HG03025 (cell line): ENCODE measurements around the gene MROH2B.
"Not testable (repeated sequence)": the region's sequence is repeated elsewhere in the genome, so short reads cannot be mapped to it uniquely, and the experiment has no call there.

Experiments used
- ATAC-seq: cut with Tn5 transposase; IDR thresholded peaks from one replicate; pipeline ENCODE4 v1.9.1; 2021; ENCODE audit warnings: mild to moderate bottlenecking, moderate library complexity; ENCODE audit not compliant: unreplicated experiment, low FRiP score

Gene MROH2B

DNA sequence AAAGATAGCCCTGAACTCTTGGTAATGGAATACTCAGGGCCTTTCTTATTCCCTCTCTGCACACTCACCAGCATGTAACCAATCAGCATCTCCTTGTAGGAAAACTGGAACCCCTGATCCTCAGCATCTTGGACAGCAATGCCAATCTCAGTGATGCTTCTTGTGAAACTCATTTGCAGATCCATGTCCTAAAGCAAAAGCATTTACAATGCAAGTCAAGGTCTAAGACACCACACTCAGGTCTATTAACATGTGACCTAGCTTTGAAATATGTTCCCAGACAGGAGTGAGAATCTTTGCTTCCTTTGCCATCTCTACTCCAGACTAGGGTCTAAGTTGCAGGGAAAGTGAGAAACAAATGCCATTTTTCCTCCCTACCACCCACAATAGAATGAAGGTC is 38.2 kb downstream of the MROH2B start:
- ATAC-seq: no peak

- ATAC-seq: not testable (repeated sequence)
These were observed 48.5 kb downstream of the MROH2B start for GRCh38 chr5:41022600-41022999.

- ATAC-seq: no peak
These were observed 58.8 kb downstream of the MROH2B start for GRCh38 chr5:41012318-41012717.

- no peak for ATAC-seq
These were observed 60.6 kb downstream of the MROH2B start for GRCh38 chr5:41010572-41010971.

DNA sequence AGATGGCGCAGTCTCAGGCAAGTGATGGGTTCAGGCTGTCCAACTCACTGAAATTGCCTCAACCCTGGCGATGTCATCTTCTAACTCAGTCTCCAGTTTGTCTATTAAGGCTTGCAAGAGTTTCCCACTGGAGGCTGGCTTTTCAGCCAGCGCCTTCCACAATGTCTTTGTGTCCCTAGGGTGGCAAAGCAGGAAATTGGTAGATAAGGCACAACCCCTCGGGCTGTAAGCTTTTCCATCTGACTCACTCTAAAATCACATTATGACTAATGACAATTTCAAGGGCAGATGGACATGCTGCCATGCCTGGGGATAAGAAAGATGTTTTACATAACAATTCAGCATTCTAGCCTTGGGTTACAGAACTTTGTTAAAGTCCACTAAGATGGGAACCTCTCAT is 61.9 kb downstream of the MROH2B start:
- no peak for ATAC-seq

DNA sequence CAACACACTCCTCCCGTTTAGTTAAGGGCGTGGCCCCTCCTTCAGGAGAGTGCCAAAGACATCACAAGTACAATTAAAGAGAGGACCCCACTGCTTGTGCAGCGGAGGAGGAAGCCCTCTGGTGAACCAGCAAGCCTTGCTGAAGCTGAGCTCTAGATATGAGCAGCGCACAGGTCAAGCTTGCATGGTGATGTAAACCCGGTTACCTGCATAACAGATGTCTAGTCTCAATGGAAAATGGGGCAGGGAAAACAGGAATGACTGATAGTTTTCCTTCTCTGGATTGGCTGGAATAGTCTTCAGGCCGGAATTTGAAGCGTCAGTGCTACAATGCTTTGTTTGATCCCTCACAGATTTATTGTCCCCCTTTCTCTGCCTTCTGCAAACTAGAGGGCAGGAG is 66.2 kb downstream of the MROH2B start:
- ATAC-seq: no peak

DNA sequence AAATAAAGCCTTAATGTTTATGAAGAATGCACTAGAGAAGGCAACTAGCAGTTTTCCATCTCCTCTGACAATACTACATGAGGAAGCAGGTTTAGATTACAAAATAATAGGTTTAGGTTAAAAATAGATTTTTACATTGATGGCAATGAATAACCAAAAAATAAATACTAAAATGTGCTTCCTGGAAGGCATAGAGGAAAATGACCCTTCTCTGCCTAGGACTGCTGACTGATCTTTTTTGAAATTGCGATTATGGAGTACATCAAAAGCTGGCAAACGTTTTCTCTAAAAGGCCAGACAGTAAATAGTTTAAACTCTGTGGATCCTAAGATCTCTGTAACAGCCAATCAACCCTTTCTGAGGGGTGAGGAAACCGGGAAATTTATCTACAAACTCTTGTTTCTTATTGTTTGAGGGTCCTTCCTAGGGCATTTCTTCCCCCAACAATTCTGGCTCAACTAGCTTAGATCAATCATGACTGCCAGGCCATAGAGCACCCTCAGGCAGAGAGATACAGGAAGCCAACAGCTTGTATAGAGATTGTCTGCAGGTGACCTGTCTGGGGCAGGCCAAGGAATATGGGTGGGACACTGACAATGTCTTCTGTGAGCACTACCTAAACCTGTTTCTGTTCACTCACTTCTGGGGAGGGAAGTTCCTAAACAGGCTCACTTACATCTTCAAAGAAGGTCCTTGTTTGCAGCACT is 67.3 kb downstream of the MROH2B start:
- ATAC-seq: no peak

DNA sequence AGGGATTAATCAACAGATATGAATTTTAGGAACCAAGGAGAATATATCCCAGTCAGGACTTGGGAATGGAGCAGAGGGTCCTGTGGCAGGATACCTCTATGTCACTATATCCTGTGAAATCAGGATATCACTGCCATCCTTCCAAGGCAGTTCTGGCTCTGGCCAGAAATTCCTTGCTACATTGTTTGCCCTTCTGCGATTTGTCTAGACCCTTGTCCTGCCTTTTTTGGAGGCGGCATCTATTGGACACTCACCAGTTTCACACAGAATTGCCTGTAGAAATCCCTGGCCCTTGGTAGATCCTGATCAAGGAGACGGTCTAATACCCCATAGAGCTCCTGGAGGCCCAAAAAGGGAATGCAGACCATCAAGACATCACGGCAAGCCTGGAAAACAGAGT is 71.2 kb downstream of the MROH2B start:
- no peak for ATAC-seq

- ATAC-seq: no peak
These were observed 72.0 kb downstream of the MROH2B start for GRCh38 chr5:40999142-40999541.

DNA sequence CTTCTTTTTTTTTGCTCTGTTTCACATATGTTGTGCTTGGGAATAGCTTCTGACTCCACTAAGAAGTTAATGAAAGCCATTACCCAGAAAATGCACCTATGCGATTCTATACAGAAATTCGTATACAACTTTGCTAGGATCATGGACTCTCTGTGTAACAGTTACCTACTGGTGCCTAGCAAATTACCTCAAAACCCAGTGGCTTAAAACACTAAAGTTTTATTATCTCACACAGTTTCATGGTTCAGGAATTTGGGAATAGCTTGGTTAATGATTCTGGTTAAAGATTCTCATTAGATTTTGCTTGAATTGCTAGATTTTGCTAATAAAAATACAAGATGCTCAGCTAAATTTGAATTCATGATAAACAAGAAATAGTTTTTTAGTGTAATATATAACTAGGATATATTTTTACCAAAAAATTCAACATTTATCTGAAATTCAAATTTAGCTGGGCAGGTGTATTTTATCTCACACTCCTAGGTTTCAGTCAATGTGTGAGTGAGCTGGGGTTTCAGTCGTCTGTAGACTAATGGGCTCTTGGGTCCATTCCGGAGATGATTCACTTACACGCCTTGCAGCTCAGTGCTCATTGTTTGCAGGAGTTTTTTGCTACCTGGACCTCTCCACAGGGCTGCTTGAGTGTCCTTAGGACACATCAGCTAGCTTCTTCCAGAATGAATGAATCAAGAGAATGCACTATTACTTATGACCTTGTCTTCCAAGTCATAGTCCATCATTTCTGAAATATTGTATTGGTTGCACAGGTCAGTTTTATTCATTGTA is 75.1 kb downstream of the MROH2B start:
- no peak for ATAC-seq

DNA sequence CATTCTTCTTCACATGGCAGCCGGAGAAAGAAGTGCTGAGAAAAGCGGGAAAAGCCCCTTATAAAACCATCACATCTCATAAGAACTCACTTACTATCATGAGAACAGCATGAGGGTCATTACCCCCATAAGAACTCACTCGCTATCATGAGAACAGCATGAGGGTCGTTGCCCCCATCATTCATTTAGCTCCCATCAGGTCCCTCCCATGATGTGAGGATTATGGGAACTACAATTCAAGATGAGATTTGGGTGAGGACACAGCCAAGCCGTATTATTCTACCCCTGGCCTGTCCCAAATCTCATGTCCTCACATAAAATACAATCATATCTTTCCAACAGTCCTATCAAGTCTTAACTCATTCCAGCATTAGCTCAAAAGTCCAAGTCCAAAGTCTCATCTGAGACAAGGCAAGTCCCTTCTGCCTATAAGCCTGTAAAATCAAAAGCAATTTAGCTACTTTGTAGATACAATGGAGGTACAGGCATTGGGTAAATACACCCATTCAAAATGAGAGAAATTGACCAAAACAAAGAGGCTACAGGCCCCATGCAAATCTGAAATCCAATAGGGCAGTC is 79.1 kb downstream of the MROH2B start:
- ATAC-seq: no peak

GRCh38 chr5:40991168-40991980 is 79.8 kb downstream of the MROH2B start:
- ATAC-seq: no peak

- no peak for ATAC-seq
These were observed 82.2 kb downstream of the MROH2B start for GRCh38 chr5:40988746-40989510.

- no peak for ATAC-seq
These were observed 83.8 kb downstream of the MROH2B start for GRCh38 chr5:40987349-40987748.

GRCh38 chr5:40986666-40987065 is 84.5 kb downstream of the MROH2B start:
- no peak for ATAC-seq

- no peak for ATAC-seq
These were observed 85.6 kb downstream of the MROH2B start for GRCh38 chr5:40985501-40985900.

GRCh38 chr5:40984884-40985283 is 86.3 kb downstream of the MROH2B start:
- ATAC-seq: no peak

- ATAC-seq: no peak
These were observed 87.4 kb downstream of the MROH2B start for GRCh38 chr5:40983781-40984180.

DNA sequence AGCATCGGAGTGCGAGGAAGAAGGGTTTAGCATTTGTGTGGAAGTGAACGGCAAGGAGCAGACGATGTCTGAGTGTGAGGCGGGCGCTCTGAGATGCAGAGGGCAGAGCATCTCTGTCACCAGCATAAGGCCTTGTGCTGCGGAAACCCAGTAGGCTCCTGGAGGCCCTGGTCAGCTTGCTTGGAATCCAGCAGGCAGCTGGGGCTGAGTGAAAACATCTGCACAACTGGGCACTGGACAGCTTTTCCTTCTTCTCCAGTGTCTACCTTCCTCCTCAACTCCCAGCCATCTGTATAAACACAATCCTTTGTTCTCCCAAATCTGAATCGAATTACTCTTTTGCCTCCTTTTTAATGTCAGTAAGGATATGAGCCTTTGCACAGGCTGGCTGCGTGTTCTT is 89.7 kb downstream of the MROH2B start:
- no peak for ATAC-seq

DNA sequence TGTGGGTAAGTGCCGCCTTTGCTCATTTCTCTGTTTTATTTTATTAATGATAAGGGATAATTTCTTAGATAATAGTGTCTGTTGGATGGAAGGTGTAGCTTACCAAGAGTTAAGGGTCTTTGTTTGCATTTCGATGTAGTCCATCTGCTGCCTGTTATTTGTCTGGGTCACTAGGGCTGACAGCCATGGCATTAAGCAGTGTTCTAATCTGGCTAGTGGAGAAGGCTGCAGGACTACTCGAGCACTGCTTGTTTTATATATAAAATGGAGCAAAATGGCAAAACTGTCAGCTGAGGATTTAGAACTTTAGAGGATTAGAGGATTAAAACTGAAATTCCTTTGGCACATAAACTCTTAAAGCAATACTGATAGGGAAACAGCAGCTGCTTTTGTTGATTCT is 94.3 kb downstream of the MROH2B start:
- ATAC-seq: no peak
